ENCODE results near the gene SCARB2.
A peak's percentile ranks its signal among the peaks of the same experiment; 100 is the strongest.

Gene SCARB2

GRCh38 chr4:76209881-76210280 lies 3.7 kb downstream of the SCARB2 start:
- TF ChIP-seq, protein P1, sequence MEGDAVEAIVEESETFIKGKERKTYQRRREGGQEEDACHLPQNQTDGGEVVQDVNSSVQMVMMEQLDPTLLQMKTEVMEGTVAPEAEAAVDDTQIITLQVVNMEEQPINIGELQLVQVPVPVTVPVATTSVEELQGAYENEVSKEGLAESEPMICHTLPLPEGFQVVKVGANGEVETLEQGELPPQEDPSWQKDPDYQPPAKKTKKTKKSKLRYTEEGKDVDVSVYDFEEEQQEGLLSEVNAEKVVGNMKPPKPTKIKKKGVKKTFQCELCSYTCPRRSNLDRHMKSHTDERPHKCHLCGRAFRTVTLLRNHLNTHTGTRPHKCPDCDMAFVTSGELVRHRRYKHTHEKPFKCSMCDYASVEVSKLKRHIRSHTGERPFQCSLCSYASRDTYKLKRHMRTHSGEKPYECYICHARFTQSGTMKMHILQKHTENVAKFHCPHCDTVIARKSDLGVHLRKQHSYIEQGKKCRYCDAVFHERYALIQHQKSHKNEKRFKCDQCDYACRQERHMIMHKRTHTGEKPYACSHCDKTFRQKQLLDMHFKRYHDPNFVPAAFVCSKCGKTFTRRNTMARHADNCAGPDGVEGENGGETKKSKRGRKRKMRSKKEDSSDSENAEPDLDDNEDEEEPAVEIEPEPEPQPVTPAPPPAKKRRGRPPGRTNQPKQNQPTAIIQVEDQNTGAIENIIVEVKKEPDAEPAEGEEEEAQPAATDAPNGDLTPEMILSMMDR (IDR thresholded peaks at IDR 0.05; ENCODE audit: control insufficient read depth, extremely low read depth, insufficient read depth) = no peak
- no peak overlapping the region for H3K4me3 ChIP-seq (ENCODE audit: low read depth, low read length)
- DNase-seq (ENCODE audit: low read depth) = no peak

DNA sequence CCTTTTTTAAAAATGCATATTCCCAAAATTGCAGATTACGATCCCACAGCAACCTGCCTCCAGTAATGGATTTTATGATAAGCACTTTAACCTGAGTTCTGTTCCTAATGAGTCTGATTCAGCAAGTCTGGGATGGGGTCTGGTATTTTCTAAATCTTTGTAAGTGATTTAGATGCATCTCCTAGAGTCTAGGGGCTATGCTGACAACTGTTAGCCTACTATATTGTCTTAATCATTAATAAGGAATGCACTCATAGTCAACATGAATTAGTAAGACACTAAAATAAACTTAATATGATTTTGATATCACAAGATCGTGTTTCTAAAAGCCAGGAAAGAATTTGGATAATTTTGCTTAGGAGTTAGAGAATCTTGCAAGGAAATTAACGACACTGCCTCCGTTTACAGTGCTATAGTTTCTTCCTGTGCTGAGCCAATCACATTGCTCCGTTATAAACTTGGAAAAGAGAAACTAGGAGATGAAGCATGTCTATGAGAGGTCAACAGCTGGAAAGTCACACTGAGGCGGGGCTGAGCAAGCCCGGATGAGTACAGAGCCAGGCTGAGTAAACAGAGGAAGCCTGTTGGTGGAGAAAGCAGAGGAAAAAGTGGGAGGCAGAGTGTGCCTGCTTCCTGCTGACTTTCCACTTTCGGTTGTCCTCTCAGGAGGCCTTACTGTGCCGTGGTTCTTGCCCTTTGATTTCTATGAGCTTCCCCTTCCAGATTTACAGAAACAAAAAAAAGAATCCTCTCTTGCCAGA lies 5.4 kb downstream of the SCARB2 start:
- H3K4me3 ChIP-seq (ENCODE audit: low read depth, low read length) = peak overlapping the region; percentile 43
- TF ChIP-seq, protein P1 (IDR thresholded peaks at IDR 0.05; ENCODE audit: control insufficient read depth, extremely low read depth, insufficient read depth) = no peak
- DNase-seq (ENCODE audit: low read depth) = no peak

- TF ChIP-seq, protein P1 (IDR thresholded peaks at IDR 0.05; ENCODE audit: control insufficient read depth, extremely low read depth, insufficient read depth) = no peak
- H3K4me3 ChIP-seq (ENCODE audit: low read depth, low read length) = no peak overlapping the region; the same call in 1 of the 2 replicates
- no peak for DNase-seq (ENCODE audit: low read depth)
These were observed 6.1 kb downstream of the SCARB2 start for GRCh38 chr4:76207549-76207948.

GRCh38 chr4:76206222-76206942 lies 7.2 kb downstream of the SCARB2 start:
- no peak for DNase-seq (ENCODE audit: low read depth)
- H3K4me3 ChIP-seq (ENCODE audit: low read depth, low read length) = no peak overlapping the region
- TF ChIP-seq, protein P1 (IDR thresholded peaks at IDR 0.05; ENCODE audit: control insufficient read depth, extremely low read depth, insufficient read depth) = no peak

DNA sequence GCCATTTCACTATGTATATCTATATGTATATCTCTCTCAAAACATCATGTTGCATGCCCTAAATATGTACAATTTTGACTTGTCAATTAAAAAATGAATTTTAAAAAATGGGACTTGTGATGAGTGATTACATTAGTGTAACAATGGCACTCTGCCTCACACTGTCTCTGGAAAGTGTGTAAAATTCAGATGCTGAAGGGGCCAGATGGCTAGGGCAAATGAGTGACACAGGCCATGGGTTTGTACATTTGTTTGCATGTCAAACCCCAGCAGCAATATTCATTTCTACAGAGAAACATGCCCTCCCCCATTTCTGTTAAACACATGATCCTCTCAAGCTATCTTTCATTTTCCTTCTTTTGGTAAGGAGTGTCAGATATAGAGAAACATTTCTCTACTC lies 8.1 kb downstream of the SCARB2 start:
- TF ChIP-seq, protein P1 (IDR thresholded peaks at IDR 0.05; ENCODE audit: control insufficient read depth, extremely low read depth, insufficient read depth) = no peak
- no peak overlapping the region for H3K4me3 ChIP-seq (ENCODE audit: low read depth, low read length)
- DNase-seq (ENCODE audit: low read depth) = no peak

DNA sequence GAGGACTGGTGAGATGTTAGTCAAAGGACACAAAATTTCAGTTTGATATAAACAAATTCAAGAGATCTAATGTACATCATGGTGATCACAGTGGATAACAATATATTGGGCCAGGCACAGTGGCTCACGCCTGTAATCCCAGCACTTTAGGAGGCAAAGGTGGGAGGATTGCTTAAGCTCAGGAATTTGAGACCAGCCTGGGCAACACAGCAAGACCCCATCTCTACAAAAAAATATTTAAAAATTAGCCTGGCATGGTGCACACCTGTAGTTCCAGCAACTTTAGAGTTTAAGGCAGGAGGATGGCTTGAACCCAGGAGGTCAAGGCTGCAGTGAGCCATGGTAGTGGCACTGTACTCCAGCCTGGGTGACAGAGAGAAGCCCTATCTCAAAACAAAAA lies 8.7 kb downstream of the SCARB2 start:
- DNase-seq (ENCODE audit: low read depth) = no peak
- no peak overlapping the region for H3K4me3 ChIP-seq (ENCODE audit: low read depth, low read length)
- TF ChIP-seq, protein P1 (IDR thresholded peaks at IDR 0.05; ENCODE audit: control insufficient read depth, extremely low read depth, insufficient read depth) = no peak
